ENCODE data around the gene MRPS25. TPM values are rescaled to one million over a fixed set of nuclear protein-coding genes. Genes with fewer than 3 reads are reported as not detected.

Gene MRPS25
- total and polyA plus RNA-seq, 2 experiments from 2014 or later: 47.9 to 75.0 TPM

DNA sequence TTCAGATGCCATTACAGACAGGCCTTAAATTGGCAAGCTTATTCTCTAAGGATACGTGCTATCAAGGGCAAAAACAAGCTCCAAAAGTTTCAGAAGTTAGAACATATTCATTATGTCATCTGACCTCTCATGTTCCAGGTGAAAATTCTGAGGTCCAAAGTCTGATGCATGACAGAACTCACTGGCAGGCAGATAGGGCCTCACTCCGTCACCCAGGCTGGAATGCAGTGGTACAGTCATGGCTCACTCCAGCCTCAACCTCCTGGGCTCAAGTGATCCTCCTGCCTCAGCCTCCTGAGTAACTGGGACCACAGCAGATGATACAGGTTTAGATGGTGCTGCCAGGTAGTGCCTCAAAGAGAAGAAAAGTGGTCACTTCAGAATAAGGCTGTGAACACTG is 15.5 kb downstream of the MRPS25 start:
- Histone ChIP-seq H3K36me3 (ENCODE audit: insufficient read depth) (peaks cover 68% of the 10 kb centered on the region), H2AFZ (no peak overlapping the region), H3K4me3 (no peak overlapping the region), H3K4me2 (no peak overlapping the region), H3K9me2 (ENCODE audit: insufficient read depth) (no peaks in the 10 kb centered on the region), H3K79me2 (replicated peaks; ENCODE audit: insufficient read depth) (peaks cover 38% of the 10 kb centered on the region), H3K27me3 (ENCODE audit: insufficient read depth) (no peaks in the 10 kb centered on the region), H3K4me1 (ENCODE audit: insufficient read depth) (no peaks in the 10 kb centered on the region), H3K27ac (ENCODE audit: low read depth) (no peak overlapping the region), H3F3A (replicated peaks; ENCODE audit: low read depth) (peaks cover 28% of the 10 kb centered on the region; the same call in 1 of the 2 replicates), H4K20me1 (replicated peaks; ENCODE audit: insufficient read depth) (peaks cover 57% of the 10 kb centered on the region)
- DNase-seq (ENCODE audit: low spot score) (no peak), ATAC-seq (no peak)
- Mint-ChIP-seq H3K27me3 (ENCODE audit: insufficient read depth, low read depth, poor library complexity) (peaks cover 6% of the 10 kb centered on the region), H3K9me3 (no peaks in the 10 kb centered on the region; the same call in 2 of the 3 replicates), H3K27ac (no peak overlapping the region), H3K36me3 (ENCODE audit: low read depth) (peaks cover 76% of the 10 kb centered on the region), H3K4me3 (no peak overlapping the region), H3K4me1 (peaks cover 8% of the 10 kb centered on the region)
- TF ChIP-seq NANOG (IDR thresholded peaks at IDR 0.05; ENCODE audit: borderline replicate concordance): no peak
- TF ChIP-seq STAT1 (IDR thresholded peaks at IDR 0.05; ENCODE audit: unreplicated experiment): no peak
- TF ChIP-seq REST (IDR thresholded peaks at IDR 0.05; ENCODE audit: unreplicated experiment): no peak
- TF ChIP-seq ZNF114 (CRISPR knock-in tag; IDR thresholded peaks at IDR 0.05): no peak
- no peak for TF ChIP-seq ZNF331 (CRISPR knock-in tag; IDR thresholded peaks at IDR 0.05; ENCODE audit: low read depth)
- TF ChIP-seq EZH2phosphoT487 (IDR thresholded peaks at IDR 0.05; ENCODE audit: unreplicated experiment): no peak
- TF ChIP-seq POLR2AphosphoS5 (IDR thresholded peaks at IDR 0.05; ENCODE audit: low read depth): no peak
- no peak for TF ChIP-seq ETS1 (IDR thresholded peaks at IDR 0.05)

- H3K4me1 Mint-ChIP-seq: no peaks in the 10 kb centered on the region
- Histone ChIP-seq H3K4me1 (ENCODE audit: insufficient read depth) (no peaks in the 10 kb centered on the region), H3F3A (replicated peaks; ENCODE audit: low read depth) (peaks cover 34% of the 10 kb centered on the region; the same call in 1 of the 2 replicates), H4K20me1 (replicated peaks; ENCODE audit: insufficient read depth) (peaks cover 38% of the 10 kb centered on the region), H3K36me3 (ENCODE audit: insufficient read depth) (peaks cover 68% of the 10 kb centered on the region), H3K27ac (ENCODE audit: low read depth) (no peak overlapping the region), H2AFZ (no peak overlapping the region), H3K9me2 (ENCODE audit: insufficient read depth) (no peaks in the 10 kb centered on the region), H3K4me2 (no peak overlapping the region), H3K27me3 (ENCODE audit: insufficient read depth) (no peaks in the 10 kb centered on the region), H3K4me3 (no peak overlapping the region), H3K79me2 (replicated peaks; ENCODE audit: insufficient read depth) (peaks cover 15% of the 10 kb centered on the region)
- H3K9me3 Mint-ChIP-seq: no peaks in the 10 kb centered on the region
- H3K36me3 Mint-ChIP-seq (ENCODE audit: low read depth): peaks cover 91% of the 10 kb centered on the region
- H3K4me3 Mint-ChIP-seq: no peak overlapping the region
- ATAC-seq (no peak), DNase-seq (ENCODE audit: low spot score) (no peak)
- H3K27me3 Mint-ChIP-seq (ENCODE audit: insufficient read depth, low read depth, poor library complexity): peaks cover 8% of the 10 kb centered on the region
- no peak overlapping the region for H3K27ac Mint-ChIP-seq
- TF ChIP-seq ZNF331 (CRISPR knock-in tag; IDR thresholded peaks at IDR 0.05; ENCODE audit: low read depth): no peak
- TF ChIP-seq CTCF (conservative IDR thresholded peaks at IDR 0.05; ENCODE audit: low read depth in 2 of 2): no peak
- no peak for TF ChIP-seq REST (IDR thresholded peaks at IDR 0.05; ENCODE audit: unreplicated experiment)
- TF ChIP-seq POLR2AphosphoS5 (IDR thresholded peaks at IDR 0.05; ENCODE audit: low read depth): no peak
- no peak for TF ChIP-seq JUNB (IDR thresholded peaks at IDR 0.05; ENCODE audit: unreplicated experiment)
- TF ChIP-seq NANOG (IDR thresholded peaks at IDR 0.05; ENCODE audit: borderline replicate concordance): no peak
- TF ChIP-seq EZH2phosphoT487 (IDR thresholded peaks at IDR 0.05; ENCODE audit: unreplicated experiment): no peak
- no peak for TF ChIP-seq ZNF114 (CRISPR knock-in tag; IDR thresholded peaks at IDR 0.05)
Measured at GRCh38 chr3:15045667-15046066, 19.4 kb downstream of the MRPS25 start.

All from GM23338 (cell line).